NT2/D1 (cell line): ENCODE measurements around the gene MBD4.

Experiments used
- YY1 ChIP-seq: IDR thresholded peaks from 2 replicates; pipeline ENCODE4 v1.6.1; 2011; ENCODE audit not compliant: insufficient read length, insufficient read depth
- ZNF274 ChIP-seq: IDR thresholded peaks from 2 replicates; pipeline ENCODE4 v1.6.1; 2011; ENCODE audit warnings: mild to moderate bottlenecking, low read depth, low read length

DNA sequence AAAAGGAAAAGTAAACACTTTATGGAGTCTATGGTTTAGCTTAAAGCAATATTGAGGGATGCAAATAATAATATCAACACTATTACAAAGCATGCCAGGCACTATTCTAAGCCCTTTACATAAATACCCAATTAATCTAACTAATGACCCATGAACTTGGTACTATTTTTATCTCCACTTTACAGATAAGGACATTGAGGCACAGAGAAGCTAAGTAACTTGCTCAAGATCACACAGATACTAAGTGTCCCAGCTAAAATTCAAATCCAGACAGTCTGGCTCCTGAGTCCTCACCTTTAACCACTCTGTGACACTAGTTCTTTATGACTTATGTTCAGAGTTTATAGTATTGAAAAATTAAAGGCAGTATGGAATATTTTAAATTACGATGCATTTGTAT, 5.6 kb downstream of the MBD4 start:
- TF ChIP-seq YY1, result no peak
- TF ChIP-seq ZNF274, result no peak
